ENCODE measurements around the gene CADM1.

GRCh38 chr11:115314330-115314920 is 189.8 kb downstream of the CADM1 start:
- TF ChIP-seq CTCF (IDR thresholded peaks at IDR 0.05) (no peak), POLR2AphosphoS5 (IDR thresholded peaks at IDR 0.05) (no peak), POLR2A (IDR thresholded peaks at IDR 0.05) (no peak), EP300 (IDR thresholded peaks at IDR 0.05) (no peak)

Measured in stomach (tissue), 4 donors.